ENCODE results near the gene UBE2E2.

UBE2E2 gene

DNA sequence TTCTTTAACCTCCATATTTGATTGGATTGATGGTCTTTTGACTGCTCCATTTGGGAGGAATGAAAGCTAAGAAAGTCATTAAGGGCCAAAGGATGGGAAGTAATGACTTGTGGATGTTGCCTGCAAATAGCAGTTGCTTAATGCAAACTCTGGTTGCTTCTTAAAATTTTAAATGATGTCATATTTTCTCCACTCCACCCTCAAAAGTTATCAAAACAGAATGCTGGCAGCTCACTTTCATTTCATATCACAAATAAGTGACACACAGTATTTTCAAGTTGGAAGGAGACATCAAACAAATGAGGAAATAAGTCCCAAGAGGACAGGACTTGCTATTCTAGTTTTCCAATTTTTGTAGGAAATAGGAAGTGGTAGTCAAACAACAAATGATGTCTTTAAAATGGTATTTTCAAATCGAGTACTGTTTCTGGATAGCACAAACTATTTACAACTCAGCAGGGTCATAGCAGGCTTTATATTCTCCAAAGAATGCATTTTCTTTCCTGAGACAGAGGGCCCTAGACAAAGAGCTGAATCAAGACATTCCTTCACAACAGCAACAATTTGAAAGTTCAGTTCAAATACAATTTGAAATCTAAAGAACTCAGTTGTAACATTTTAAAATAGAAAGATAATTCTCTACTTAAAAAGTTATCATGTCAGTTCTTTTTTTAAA is 437.5 kb downstream of the UBE2E2 start:
- DNase-seq = no peak

All from NCI-H2171 (cell line).